ENCODE data around the gene PDE2A.

- TF ChIP-seq EP300 (IDR thresholded peaks at IDR 0.05), result no peak
- no peak for TF ChIP-seq CTCF (IDR thresholded peaks at IDR 0.05)
- TF ChIP-seq HMGXB4 (CRISPR knock-in tag; IDR thresholded peaks at IDR 0.05; ENCODE audit: borderline replicate concordance), result no peak
- no peak for TF ChIP-seq RFX5 (IDR thresholded peaks at IDR 0.05)
- no peak for TF ChIP-seq MAFK (IDR thresholded peaks at IDR 0.05; ENCODE audit: partially characterized antibody)
- no peak for TF ChIP-seq TP53 (CRISPR knock-in tag; IDR thresholded peaks at IDR 0.05)
- TF ChIP-seq BHLHE40 (IDR thresholded peaks at IDR 0.05; ENCODE audit: low read depth, low read length), result no peak
- TF ChIP-seq JUN (IDR thresholded peaks at IDR 0.05), result no peak
- no peak for TF ChIP-seq REST (IDR thresholded peaks at IDR 0.05)
- TF ChIP-seq POLR2A (IDR thresholded peaks at IDR 0.05; ENCODE audit: low read length), result no peak
- TF ChIP-seq RAD21 (conservative IDR thresholded peaks at IDR 0.05 in 1 of 2, IDR thresholded peaks at IDR 0.05 in 1 of 2), result no peak
- no peak for TF ChIP-seq SMC3 (IDR thresholded peaks at IDR 0.05)
Measured at GRCh38 chr11:72682858-72683243, 8.6 kb upstream of the PDE2A start.

Data from A549 (cell line).